ENCODE data around the gene ARMH1.

The ARMH1 gene

GRCh38 chr1:44718091-44718490 lies 43.6 kb downstream of the ARMH1 start:
- Histone ChIP-seq H3K27ac (ENCODE audit: low read length) (no peak overlapping the region), H3K4me1 (ENCODE audit: low read length) (peaks cover 76% of the 10 kb centered on the region), H4K20me1 (ENCODE audit: insufficient read depth, low read length) (no peaks in the 10 kb centered on the region)

GRCh38 chr1:44719318-44719717 lies 44.8 kb downstream of the ARMH1 start:
- H3K9ac ChIP-seq (ENCODE audit: low read length): no peak overlapping the region
- no peak overlapping the region for H3K4me2 ChIP-seq (ENCODE audit: low read length)
- H4K20me1 ChIP-seq (ENCODE audit: insufficient read depth, low read length): no peaks in the 10 kb centered on the region
- H3K9me3 ChIP-seq (ENCODE audit: insufficient read depth, low read length): no peaks in the 10 kb centered on the region
- peaks cover 77% of the 10 kb centered on the region for H3K4me1 ChIP-seq (ENCODE audit: low read length)
- no peak overlapping the region for H3K4me3 ChIP-seq (ENCODE audit: low read length)
- no peak overlapping the region for H3K27ac ChIP-seq (ENCODE audit: low read length)
- H3K79me2 ChIP-seq (ENCODE audit: low read length): no peaks in the 10 kb centered on the region
- H3K36me3 ChIP-seq (replicated peaks; ENCODE audit: low read depth, low read length): no peaks in the 10 kb centered on the region
- H3K27me3 ChIP-seq (ENCODE audit: low read depth, low read length): no peaks in the 10 kb centered on the region
- H2AFZ ChIP-seq (ENCODE audit: low read depth, low read length): no peak overlapping the region
- TF ChIP-seq EZH2phosphoT487 (IDR thresholded peaks at IDR 0.05; ENCODE audit: low read depth): no peak
- no peak for TF ChIP-seq CTCF (IDR thresholded peaks at IDR 0.05; ENCODE audit: low read depth, low read length)

More at GRCh38 chr1:44718091-44718490, 43.6 kb downstream of the ARMH1 start:
- no peak for TF ChIP-seq CTCF (IDR thresholded peaks at IDR 0.05; ENCODE audit: low read depth, low read length)
- no peak for TF ChIP-seq EZH2phosphoT487 (IDR thresholded peaks at IDR 0.05; ENCODE audit: low read depth)
- H3K9me3 ChIP-seq (ENCODE audit: insufficient read depth, low read length): no peaks in the 10 kb centered on the region
- no peak overlapping the region for H3K4me3 ChIP-seq (ENCODE audit: low read length)
- H3K36me3 ChIP-seq (replicated peaks; ENCODE audit: low read depth, low read length): no peaks in the 10 kb centered on the region
- peak overlapping the region; percentile 23 for H3K4me2 ChIP-seq (ENCODE audit: low read length)
- no peak overlapping the region for H3K9ac ChIP-seq (ENCODE audit: low read length)
- H3K27me3 ChIP-seq (ENCODE audit: low read depth, low read length): no peaks in the 10 kb centered on the region
- no peaks in the 10 kb centered on the region for H3K79me2 ChIP-seq (ENCODE audit: low read length)
- no peak overlapping the region for H2AFZ ChIP-seq (ENCODE audit: low read depth, low read length)

GRCh38 chr1:44720281-44720680 lies 45.8 kb downstream of the ARMH1 start:
- TF ChIP-seq EZH2phosphoT487 (IDR thresholded peaks at IDR 0.05; ENCODE audit: low read depth) (no peak), CTCF (IDR thresholded peaks at IDR 0.05; ENCODE audit: low read depth, low read length) (no peak)

GRCh38 chr1:44721485-44722361 lies 47.2 kb downstream of the ARMH1 start:
- Histone ChIP-seq H3K4me2 (ENCODE audit: low read length) (peak overlapping the region; percentile 50), H4K20me1 (ENCODE audit: insufficient read depth, low read length) (no peaks in the 10 kb centered on the region), H3K27ac (ENCODE audit: low read length) (peak overlapping the region; percentile 77), H3K4me3 (ENCODE audit: low read length) (no peak overlapping the region), H3K79me2 (ENCODE audit: low read length) (no peaks in the 10 kb centered on the region), H3K9me3 (ENCODE audit: insufficient read depth, low read length) (no peaks in the 10 kb centered on the region), H3K27me3 (ENCODE audit: low read depth, low read length) (no peaks in the 10 kb centered on the region), H3K4me1 (ENCODE audit: low read length) (peaks cover 56% of the 10 kb centered on the region), H3K36me3 (replicated peaks; ENCODE audit: low read depth, low read length) (no peaks in the 10 kb centered on the region), H3K9ac (ENCODE audit: low read length) (peak overlapping the region; percentile 54), H2AFZ (ENCODE audit: low read depth, low read length) (no peak overlapping the region)
- TF ChIP-seq CTCF (IDR thresholded peaks at IDR 0.05; ENCODE audit: low read depth, low read length) (no peak), EZH2phosphoT487 (IDR thresholded peaks at IDR 0.05; ENCODE audit: low read depth) (no peak)

More at GRCh38 chr1:44720281-44720680, 45.8 kb downstream of the ARMH1 start:
- Histone ChIP-seq H3K79me2 (ENCODE audit: low read length) (no peaks in the 10 kb centered on the region), H2AFZ (ENCODE audit: low read depth, low read length) (no peak overlapping the region), H3K4me2 (ENCODE audit: low read length) (no peak overlapping the region), H3K4me3 (ENCODE audit: low read length) (no peak overlapping the region), H3K4me1 (ENCODE audit: low read length) (peaks cover 70% of the 10 kb centered on the region), H3K27me3 (ENCODE audit: low read depth, low read length) (no peaks in the 10 kb centered on the region), H3K27ac (ENCODE audit: low read length) (no peak overlapping the region), H3K36me3 (replicated peaks; ENCODE audit: low read depth, low read length) (no peaks in the 10 kb centered on the region), H3K9me3 (ENCODE audit: insufficient read depth, low read length) (no peaks in the 10 kb centered on the region), H4K20me1 (ENCODE audit: insufficient read depth, low read length) (no peaks in the 10 kb centered on the region), H3K9ac (ENCODE audit: low read length) (no peak overlapping the region)
